Panc1 (cell line): ENCODE data around the gene NDST1. TPM values are rescaled to one million over a fixed set of nuclear protein-coding genes. Genes with fewer than 3 reads are reported as not detected.
A peak's percentile ranks its signal among the peaks of the same experiment; 100 is the strongest.

Experiments used
- ATAC-seq: fragments of 200-7000 bp; cut with Tn5 transposase; 2 replicates; pipeline ENCODE4 v1.9.1; 2020; ENCODE audit warnings: mild to moderate bottlenecking, moderate library complexity
- BruUV-seq: library from RNA; stranded (reverse); fragments of 400-500 nt; replicated peaks from 2 replicates; lab custom pipeline; 2021; lab: Mats Ljungman, UMichigan
- CTCF ChIA-PET: fragments of 300-600 bp; sonication (Branson Sonifier 250); formaldehyde crosslinking; loops from one replicate; lab custom pipeline; 2022; ENCODE audit warnings: antibody characterized with exemption; lab: Charles Lee
- POLR2A ChIA-PET: fragments of 300-600 bp; sonication (Branson Sonifier 250); formaldehyde crosslinking; loops from one replicate; lab custom pipeline; 2022; ENCODE audit warnings: antibody characterized with exemption; lab: Charles Lee
- DNase-seq: peaks from one replicate; pipeline ENCODE4 v3.0.0-alpha.2; 2010; ENCODE audit warnings: low read depth, low spot score
- H3K27ac ChIP-seq: 2 replicates; pipeline ENCODE4 v1.5.1; 2011; ENCODE audit warnings: mild to moderate bottlenecking, low read length, inconsistent platforms
- H3K27me3 ChIP-seq: fragments of 200-500 bp; sonication (Bioruptor generic); 2 replicates; pipeline ENCODE4 v1.6.0; 2014; ENCODE audit warnings: low read length, inconsistent platforms; ENCODE audit not compliant: control insufficient read depth, insufficient read depth
- H3K36me3 ChIP-seq: fragments of 200-500 bp; sonication (Bioruptor generic); 2 replicates; pipeline ENCODE4 v1.5.1; 2014; ENCODE audit warnings: inconsistent platforms, mild to moderate bottlenecking, low read length, moderate library complexity; ENCODE audit not compliant: control insufficient read depth, insufficient read depth
- H3K4me1 ChIP-seq: 2 replicates; pipeline ENCODE4 v1.5.1; 2011; ENCODE audit warnings: inconsistent platforms, mild to moderate bottlenecking, low read length, moderate library complexity; ENCODE audit not compliant: control insufficient read depth, insufficient read depth
- H3K4me3 ChIP-seq, 2 experiments: 2 replicates each; pipeline ENCODE4 v1.5.1; 2011 to 2012; ENCODE audit warnings: low read depth in 2 of 2, low read length in 2 of 2, mild to moderate bottlenecking in 2 of 2, inconsistent platforms in 1 of 2, moderate library complexity in 1 of 2
- H3K9me3 ChIP-seq: fragments of 200-500 bp; sonication (Bioruptor generic); 2 replicates; pipeline ENCODE4 v1.5.1; 2014; ENCODE audit warnings: low read depth, mild to moderate bottlenecking, inconsistent platforms, low read length, moderate library complexity; ENCODE audit not compliant: control insufficient read depth, insufficient read depth
- CTCF ChIP-seq: fragments of 450-650 bp; IDR thresholded peaks from 2 replicates; pipeline ENCODE4 v1.5.1; 2017; ENCODE audit warnings: mild to moderate bottlenecking
- POLR2AphosphoS5 ChIP-seq: IDR thresholded peaks from 2 replicates; pipeline ENCODE4 v1.6.1; 2012; ENCODE audit warnings: mild to moderate bottlenecking, low read depth, low read length, moderate library complexity
- REST ChIP-seq, 2 experiments: IDR thresholded peaks; 2 replicates each; pipeline ENCODE4 v1.6.1; 2011 to 2012; ENCODE audit warnings: low read depth in 2 of 2, control low read depth in 1 of 2, low read length in 1 of 2, mild to moderate bottlenecking in 1 of 2, moderate library complexity in 1 of 2; ENCODE audit not compliant: insufficient read depth in 1 of 2
- SIN3A ChIP-seq: IDR thresholded peaks from 2 replicates; pipeline ENCODE4 v1.6.1; 2012; ENCODE audit warnings: low read depth, mild to moderate bottlenecking, low read length, moderate library complexity, borderline replicate concordance; ENCODE audit not compliant: insufficient read depth
- TCF7L2 ChIP-seq: IDR thresholded peaks from 2 replicates; pipeline ENCODE4 v1.6.1; 2011; ENCODE audit warnings: mild to moderate bottlenecking, low read depth, low read length, inconsistent platforms
- in situ Hi-C: cut with HindIII; loops from 2 replicates; pipeline ENCODE4 v1.10.0; 2016; ENCODE audit warnings: low sequenced_read_pairs, low pct_unique_long_range_greater_than_20kb
- intact Hi-C: fragments of 100-400 bp; cut with micrococcal nuclease; formaldehyde crosslinking; loops from one replicate; pipeline ENCODE4 v1.10.0; 2022; ENCODE audit not compliant: unreplicated experiment
- total RNA-seq: library from RNA; stranded (reverse); gene quantifications from one replicate; pipeline ENCODE4 v1.2.1, GENCODE V29; 2021; ENCODE audit not compliant: unreplicated experiment

NDST1 gene
- total RNA-seq, 1 experiment from 2014 or later, result 142 TPM

GRCh38 chr5:150515446-150515845, 7.5 kb downstream of the NDST1 start:
- ChIA-PET CTCF (no interaction called here), POLR2A (no interaction called here)
- TF ChIP-seq REST (IDR thresholded peaks at IDR 0.05; ENCODE audit: insufficient read depth in 1 of 2, low read depth in 2 of 2, low read length in 1 of 2), result no peak
- TF ChIP-seq CTCF, result no peak
- no peak for TF ChIP-seq SIN3A
- no peak for TF ChIP-seq TCF7L2
- TF ChIP-seq POLR2AphosphoS5, result no peak
- no TSS peak for BruUV-seq
- H3K27me3 ChIP-seq, result no peaks in the 10 kb centered on the region
- no peak for ATAC-seq
- H3K27ac ChIP-seq, result peak overlapping the region; percentile 74
- peaks cover 79% of the 10 kb centered on the region for H3K4me1 ChIP-seq
- no peaks in the 10 kb centered on the region for H3K9me3 ChIP-seq
- no peaks in the 10 kb centered on the region for H3K36me3 ChIP-seq
- DNase-seq, result no peak
- H3K4me3 ChIP-seq, result no peak overlapping the region
- intact Hi-C loops (no loop called here), in situ Hi-C loops (no loop called here)

GRCh38 chr5:150516011-150516410, 8.1 kb downstream of the NDST1 start:
- Histone ChIP-seq H3K4me1 (peaks cover 78% of the 10 kb centered on the region), H3K36me3 (no peaks in the 10 kb centered on the region), H3K9me3 (no peaks in the 10 kb centered on the region), H3K4me3 (no peak overlapping the region), H3K27me3 (no peaks in the 10 kb centered on the region), H3K27ac (peak overlapping the region; percentile 74)
- TF ChIP-seq SIN3A (no peak), TCF7L2 (no peak), REST (IDR thresholded peaks at IDR 0.05; ENCODE audit: insufficient read depth in 1 of 2, low read depth in 2 of 2, low read length in 1 of 2) (no peak), CTCF (no peak), POLR2AphosphoS5 (no peak)
- in situ Hi-C loops, result no loop called here
- CTCF ChIA-PET, result interaction anchor here (0.6 to 0.9 kb wide), 3 partner anchors 16 to 58 kb away, joined by 3 read pairs; no protein-coding TSS in a partner anchor
- ATAC-seq (peak; percentile 20), DNase-seq (no peak)
- no TSS peak for BruUV-seq
- POLR2A ChIA-PET, result interaction anchor here (0.6 kb wide), 1 partner anchor 31 kb away, joined by 3 read pairs; no protein-coding TSS in a partner anchor
- intact Hi-C loops, result no loop called here
